H1 (cell line): Measurements from ENCODE around the gene RXFP4.

Source experiments
- ASH2L ChIP-seq: fragments of 200-600, 300-600 bp; sonication (generic); IDR thresholded peaks from one replicate; pipeline ENCODE4 v1.7.1; 2017; ENCODE audit warnings: low read length
- ATF3 ChIP-seq: IDR thresholded peaks from 2 replicates; pipeline ENCODE4 v1.6.1; 2011; ENCODE audit warnings: low read depth, mild to moderate bottlenecking, low read length; ENCODE audit not compliant: insufficient read depth
- CEBPB ChIP-seq: IDR thresholded peaks from 2 replicates; pipeline ENCODE4 v1.6.1; 2012; ENCODE audit warnings: low read depth, low read length
- CTBP2 ChIP-seq: IDR thresholded peaks from 2 replicates; pipeline ENCODE4 v1.7.0; 2011; ENCODE audit warnings: borderline replicate concordance, mild to moderate bottlenecking, moderate library complexity, mixed read lengths, low read length; ENCODE audit not compliant: insufficient read depth, insufficient read length
- CTCF ChIP-seq, 3 experiments: IDR thresholded peaks; 1 replicate in 2 of 3; 2 replicates in 1 of 3; pipeline versions ENCODE4 v1.5.1 to v1.6.1; 2011; ENCODE audit warnings: low read length in 3 of 3, mild to moderate bottlenecking in 3 of 3, inconsistent platforms in 2 of 3, low read depth in 1 of 3, moderate library complexity in 1 of 3; ENCODE audit not compliant: insufficient read depth in 1 of 3; ENCODE audit errors: control extremely low read depth in 1 of 3
- RAD21 ChIP-seq, 2 experiments: IDR thresholded peaks in 1 of 2; conservative IDR thresholded peaks in 1 of 2; 2 replicates each; pipeline ENCODE4 v1.6.1; 2011; ENCODE audit warnings: low read depth in 2 of 2, low read length in 2 of 2, improper control_type of control experiment in 1 of 2, inconsistent platforms in 1 of 2, mild to moderate bottlenecking in 1 of 2, moderate library complexity in 1 of 2
- RFX5 ChIP-seq: IDR thresholded peaks from 2 replicates; pipeline ENCODE4 v1.6.1; 2011; ENCODE audit warnings: low read depth, low read length, improper control_type of control experiment, borderline replicate concordance
- RNF2 ChIP-seq: fragments of 200-900, 300-1000 bp; sonication (generic); IDR thresholded peaks from 2 replicates; pipeline ENCODE4 v1.7.1; 2016; ENCODE audit warnings: borderline replicate concordance, low read depth, mild to moderate bottlenecking, antibody characterized with exemption, low read length; ENCODE audit not compliant: poor library complexity, severe bottlenecking; ENCODE audit errors: missing control alignments
- SIX5 ChIP-seq: IDR thresholded peaks from 2 replicates; pipeline ENCODE4 v1.6.1; 2011; ENCODE audit warnings: mild to moderate bottlenecking, low read depth, low read length
- SUZ12 ChIP-seq: fragments of 200-600 bp; sonication (generic); IDR thresholded peaks from 2 replicates; pipeline ENCODE4 v1.6.1; 2012; ENCODE audit warnings: mild to moderate bottlenecking, inconsistent platforms, low read length, moderate library complexity, mixed read lengths
- ZNF274 ChIP-seq: IDR thresholded peaks from 2 replicates; pipeline ENCODE4 v1.7.0; 2012; ENCODE audit warnings: low read length, borderline replicate concordance; ENCODE audit errors: extremely low read depth

- no peak for TF ChIP-seq ASH2L
- no peak for TF ChIP-seq CTCF (IDR thresholded peaks at IDR 0.05; ENCODE audit: control extremely low read depth in 1 of 3, insufficient read depth in 1 of 3, low read depth in 1 of 3, low read length in 3 of 3)
- TF ChIP-seq ZNF274, result no peak
- no peak for TF ChIP-seq SUZ12
- no peak for TF ChIP-seq RNF2
- TF ChIP-seq RAD21 (IDR thresholded peaks at IDR 0.05 in 1 of 2, conservative IDR thresholded peaks at IDR 0.05 in 1 of 2; ENCODE audit: low read depth in 2 of 2, low read length in 2 of 2), result no peak
- TF ChIP-seq SIX5, result no peak
- no peak for TF ChIP-seq CTBP2
- TF ChIP-seq CEBPB, result no peak
- TF ChIP-seq RFX5, result no peak
- TF ChIP-seq ATF3, result no peak
These were observed 41.8 kb upstream of the RXFP4 start for GRCh38 chr1:155899683-155900082.
